HepG2 (cell line): ENCODE data around the gene CCDC70.

ENCODE experiments used
- BRD4 ChIP-seq: sonication (generic); formaldehyde crosslinking; IDR thresholded peaks from 2 replicates; pipeline ENCODE4 v1.4.0; 2020; ENCODE audit warnings: missing genetic modification reagents
- CTCF ChIP-seq: sonication (generic); formaldehyde crosslinking; IDR thresholded peaks from 2 replicates; pipeline ENCODE4 v1.5.0; 2020; ENCODE audit warnings: mild to moderate bottlenecking, missing genetic modification reagents, moderate library complexity
- NFIB ChIP-seq: sonication (generic); formaldehyde crosslinking; IDR thresholded peaks from 2 replicates; pipeline ENCODE4 v1.9.0; 2021; ENCODE audit warnings: missing genetic modification reagents, mild to moderate bottlenecking, borderline replicate concordance
- PITX1 ChIP-seq: sonication (generic); formaldehyde crosslinking; IDR thresholded peaks from 2 replicates; pipeline ENCODE4 v1.5.1; 2020; ENCODE audit warnings: mild to moderate bottlenecking, missing genetic modification reagents
- POLR2A ChIP-seq, 2 experiments: IDR thresholded peaks; 2 replicates each; pipeline ENCODE4 v1.6.1; 2011; ENCODE audit warnings: low read depth in 2 of 2, low read length in 2 of 2, mild to moderate bottlenecking in 1 of 2, moderate library complexity in 1 of 2; ENCODE audit not compliant: insufficient read depth in 1 of 2
- SAFB2 ChIP-seq: sonication (generic); formaldehyde crosslinking; IDR thresholded peaks from 2 replicates; pipeline ENCODE4 v1.5.1; 2020; ENCODE audit warnings: missing genetic modification reagents, low read depth, mild to moderate bottlenecking, borderline replicate concordance
- STAG1 ChIP-seq: sonication (generic); formaldehyde crosslinking; IDR thresholded peaks from 2 replicates; pipeline ENCODE4 v1.4.0; 2020; ENCODE audit warnings: missing genetic modification reagents
- TCF7L2 ChIP-seq: IDR thresholded peaks from 2 replicates; pipeline ENCODE4 v1.6.1; 2011; ENCODE audit warnings: mild to moderate bottlenecking, low read depth, low read length, moderate library complexity
- ZNF512B ChIP-seq: sonication (generic); formaldehyde crosslinking; IDR thresholded peaks from 2 replicates; pipeline ENCODE4 v1.5.1; 2020; ENCODE audit warnings: missing genetic modification reagents, mild to moderate bottlenecking, borderline replicate concordance
- ZNF614 ChIP-seq: IDR thresholded peaks from 2 replicates; pipeline ENCODE4 v1.6.1; 2018; ENCODE audit warnings: missing biosample characterization, missing genetic modification reagents, inconsistent platforms, borderline replicate concordance
- ZSCAN29 ChIP-seq: sonication (generic); formaldehyde crosslinking; conservative IDR thresholded peaks from 2 replicates; pipeline ENCODE4 v1.4.0; 2020; ENCODE audit warnings: mild to moderate bottlenecking, missing genetic modification reagents
- TF ChIP-seq, protein P1 (sequence below): sonication (generic); formaldehyde crosslinking; IDR thresholded peaks from 2 replicates; pipeline ENCODE4 v1.8.1; 2022; ENCODE audit warnings: low read depth, mild to moderate bottlenecking, missing genetic modification reagents

DNA sequence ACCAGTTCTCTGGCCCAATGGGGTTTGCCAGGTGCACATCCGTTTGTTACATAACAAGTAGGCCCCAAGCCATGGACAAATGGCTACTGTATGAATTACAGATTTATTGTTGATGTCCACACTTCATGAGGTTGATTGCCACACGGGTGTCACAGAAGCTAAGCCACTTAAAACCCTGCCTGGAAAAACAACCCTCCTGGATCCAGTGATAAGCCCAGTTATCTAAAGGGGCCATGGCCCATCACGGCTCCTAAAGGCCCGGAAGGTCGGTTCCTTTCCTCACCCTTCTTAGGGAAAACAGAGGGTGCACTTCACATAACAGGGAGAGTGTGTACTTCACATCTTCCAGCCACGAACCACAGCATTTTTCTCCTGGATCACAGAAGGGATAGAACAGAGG lies 20.9 kb upstream of the CCDC70 start:
- no peak for TF ChIP-seq ZSCAN29 (CRISPR knock-in tag)
- TF ChIP-seq ZNF614 (CRISPR knock-in tag) = no peak
- TF ChIP-seq CTCF (CRISPR knock-in tag) = no peak
- TF ChIP-seq PITX1 (CRISPR knock-in tag) = no peak
- no peak for TF ChIP-seq STAG1 (CRISPR knock-in tag)
- no peak for TF ChIP-seq BRD4 (CRISPR knock-in tag)
- no peak for TF ChIP-seq NFIB (CRISPR knock-in tag)
- no peak for TF ChIP-seq ZNF512B (CRISPR knock-in tag)
- TF ChIP-seq POLR2A (IDR thresholded peaks at IDR 0.05; ENCODE audit: insufficient read depth in 1 of 2, low read depth in 2 of 2, low read length in 2 of 2) = no peak
- no peak for TF ChIP-seq SAFB2 (CRISPR knock-in tag)
- TF ChIP-seq TCF7L2 = no peak
- TF ChIP-seq, protein P1, sequence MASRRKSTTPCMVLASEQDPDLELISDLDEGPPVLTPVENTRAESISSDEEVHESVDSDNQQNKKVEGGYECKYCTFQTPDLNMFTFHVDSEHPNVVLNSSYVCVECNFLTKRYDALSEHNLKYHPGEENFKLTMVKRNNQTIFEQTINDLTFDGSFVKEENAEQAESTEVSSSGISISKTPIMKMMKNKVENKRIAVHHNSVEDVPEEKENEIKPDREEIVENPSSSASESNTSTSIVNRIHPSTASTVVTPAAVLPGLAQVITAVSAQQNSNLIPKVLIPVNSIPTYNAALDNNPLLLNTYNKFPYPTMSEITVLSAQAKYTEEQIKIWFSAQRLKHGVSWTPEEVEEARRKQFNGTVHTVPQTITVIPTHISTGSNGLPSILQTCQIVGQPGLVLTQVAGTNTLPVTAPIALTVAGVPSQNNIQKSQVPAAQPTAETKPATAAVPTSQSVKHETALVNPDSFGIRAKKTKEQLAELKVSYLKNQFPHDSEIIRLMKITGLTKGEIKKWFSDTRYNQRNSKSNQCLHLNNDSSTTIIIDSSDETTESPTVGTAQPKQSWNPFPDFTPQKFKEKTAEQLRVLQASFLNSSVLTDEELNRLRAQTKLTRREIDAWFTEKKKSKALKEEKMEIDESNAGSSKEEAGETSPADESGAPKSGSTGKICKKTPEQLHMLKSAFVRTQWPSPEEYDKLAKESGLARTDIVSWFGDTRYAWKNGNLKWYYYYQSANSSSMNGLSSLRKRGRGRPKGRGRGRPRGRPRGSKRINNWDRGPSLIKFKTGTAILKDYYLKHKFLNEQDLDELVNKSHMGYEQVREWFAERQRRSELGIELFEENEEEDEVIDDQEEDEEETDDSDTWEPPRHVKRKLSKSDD = no peak
